Activated T-cell treated with anti-CD3 and anti-CD28 coated beads for 4 hours (primary cell): ENCODE data around the gene RTF1.
"Not testable (repeated sequence)": the region's sequence is repeated elsewhere in the genome, so short reads cannot be mapped to it uniquely, and the experiment has no call there.

Source experiments
- DNase-seq: peaks from one replicate; pipeline ENCODE4 v3.0.0-alpha.2; 2020

The RTF1 gene

DNA sequence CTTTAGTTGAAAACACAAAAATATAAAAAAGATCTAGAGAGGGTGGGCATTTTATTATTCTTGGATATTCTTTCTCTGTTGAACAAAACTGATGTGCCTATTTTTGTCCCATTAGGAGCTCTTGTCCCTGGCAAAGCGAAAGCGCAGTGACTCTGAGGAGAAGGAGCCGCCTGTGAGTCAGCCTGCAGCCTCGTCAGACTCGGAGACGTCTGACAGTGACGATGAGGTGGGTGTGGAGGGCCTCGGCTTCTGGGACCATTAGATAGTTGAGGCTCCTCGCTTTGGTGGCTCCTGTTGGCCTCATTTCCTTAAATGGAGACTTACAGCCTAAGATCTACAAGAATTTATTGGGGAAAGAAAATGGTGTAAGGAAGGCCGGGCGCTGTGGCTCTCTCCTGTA is 21.3 kb downstream of the RTF1 start:
- DNase-seq: no peak

DNA sequence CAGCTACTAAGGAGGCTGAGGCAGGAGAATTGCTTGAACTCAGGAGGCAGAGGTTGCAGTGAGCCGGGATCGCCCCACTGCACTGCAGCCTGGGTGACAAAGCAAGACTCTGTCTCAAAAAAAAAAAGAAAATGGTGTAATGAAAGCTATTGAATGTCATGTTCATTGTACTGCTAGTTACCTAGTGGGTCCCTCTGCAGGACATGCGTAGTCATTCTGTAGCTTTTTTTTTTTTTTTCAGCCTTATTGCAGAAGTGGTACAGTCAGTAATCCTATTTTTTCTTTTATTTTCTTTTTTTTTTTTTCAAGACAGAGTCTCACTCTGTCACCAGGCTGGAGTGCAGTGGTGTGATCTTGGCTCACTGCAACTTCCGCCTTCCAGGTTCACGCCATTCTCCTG is 21.9 kb downstream of the RTF1 start:
- DNase-seq: not testable (repeated sequence)

DNA sequence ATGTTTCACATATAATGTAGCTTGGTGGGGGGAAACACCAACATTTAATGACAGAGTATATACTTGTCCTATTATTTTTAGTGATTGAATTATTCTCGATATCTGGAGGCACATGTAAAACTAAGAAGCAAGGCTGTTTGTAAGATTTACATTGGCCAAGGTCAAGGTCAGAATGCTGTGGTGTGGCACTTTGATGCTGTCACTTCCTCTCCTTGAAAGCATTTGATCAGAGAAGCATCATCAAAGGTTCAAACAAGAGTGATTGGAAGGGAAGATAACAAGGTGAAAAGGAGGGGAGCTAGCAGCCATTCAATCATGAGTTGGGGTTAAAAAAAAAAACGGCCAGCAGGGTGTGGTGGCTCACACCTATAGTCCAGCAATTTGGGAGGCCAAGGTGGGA is 26.4 kb downstream of the RTF1 start:
- DNase-seq: no peak

DNA sequence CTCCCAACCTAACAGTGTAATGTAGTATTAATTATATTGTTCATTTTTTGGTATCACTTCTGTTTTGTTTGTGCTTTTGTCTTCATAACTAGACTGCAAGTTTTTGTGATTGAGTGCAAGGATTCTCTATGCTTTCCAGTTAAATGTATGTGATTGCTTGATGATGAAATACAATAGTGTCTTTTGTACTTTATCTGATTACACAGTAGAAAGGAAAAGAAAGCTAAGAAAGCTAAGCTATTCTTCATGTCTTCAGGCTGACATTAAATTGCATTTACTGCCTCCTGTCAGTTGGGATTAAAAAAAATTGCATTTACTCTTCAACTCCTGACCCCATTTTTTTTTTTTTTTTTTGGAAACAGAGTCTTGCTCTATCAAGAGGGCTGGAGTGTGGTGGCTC is 28.5 kb downstream of the RTF1 start:
- DNase-seq: no peak

DNA sequence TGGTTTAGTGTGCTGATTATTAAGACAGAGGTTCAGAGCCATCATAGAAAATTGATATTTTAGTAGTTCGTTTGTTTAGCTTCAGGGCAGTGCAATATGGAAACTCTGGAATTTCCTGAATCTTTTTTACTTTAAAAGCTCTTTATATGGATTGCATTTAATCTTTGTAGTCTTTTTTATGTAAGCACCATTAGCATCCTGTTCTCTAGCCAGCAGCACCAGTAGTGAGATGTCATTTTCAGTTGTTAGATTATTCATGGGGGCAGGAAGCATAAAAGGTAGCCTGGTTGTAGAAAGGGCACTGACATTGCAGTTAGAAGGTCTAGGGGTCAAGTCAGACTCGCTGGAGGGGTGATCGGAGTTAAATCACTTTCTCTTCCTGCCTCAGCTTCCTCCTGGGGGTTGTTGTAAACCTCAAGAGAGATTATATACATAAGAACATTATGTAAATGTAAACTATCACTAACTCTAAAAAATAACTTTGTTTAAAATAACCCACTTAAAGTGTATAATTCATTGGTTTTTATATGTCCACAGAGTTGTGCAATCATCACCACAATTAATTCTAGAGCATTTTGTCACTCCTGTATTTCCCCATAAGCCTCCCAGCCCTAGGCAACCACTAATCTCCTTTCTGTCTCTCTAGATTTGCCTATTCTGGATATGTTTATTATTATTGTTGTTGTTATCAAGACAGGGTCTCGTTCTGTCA is 45.3 kb downstream of the RTF1 start:
- no peak for DNase-seq

DNA sequence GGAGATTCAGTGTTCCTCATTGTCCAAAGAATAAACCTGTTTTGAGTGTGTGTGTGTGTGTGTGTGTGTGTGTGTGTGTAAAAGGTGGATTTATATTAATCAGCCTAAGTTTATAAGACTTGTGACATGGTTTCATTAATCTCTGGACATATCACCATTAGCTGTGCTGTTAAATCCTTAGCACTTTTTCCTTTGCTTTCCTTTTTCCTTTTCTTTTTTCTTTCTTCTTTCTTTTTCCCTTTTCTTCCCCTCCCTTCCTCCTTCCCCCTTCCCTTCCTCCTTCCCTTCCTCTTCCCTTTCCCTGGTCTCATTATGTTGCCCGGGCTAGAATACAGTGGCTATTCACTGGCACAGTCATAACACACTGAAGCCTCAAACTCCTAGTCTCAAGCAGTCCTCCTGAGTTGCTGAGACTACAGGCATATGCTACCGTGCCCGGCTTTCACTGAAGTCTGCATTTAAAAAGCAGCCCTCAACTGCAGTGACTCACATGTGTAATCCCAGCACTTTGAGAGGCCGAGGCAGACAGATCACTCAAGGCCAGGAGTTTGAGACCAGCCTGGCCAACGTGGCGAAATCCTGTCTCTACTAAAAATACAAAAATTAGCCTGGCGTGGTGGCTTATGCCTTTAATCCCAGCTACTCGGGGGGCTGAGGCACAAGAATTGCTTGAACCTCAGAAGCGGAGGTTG is 48.1 kb downstream of the RTF1 start:
- no peak for DNase-seq

DNA sequence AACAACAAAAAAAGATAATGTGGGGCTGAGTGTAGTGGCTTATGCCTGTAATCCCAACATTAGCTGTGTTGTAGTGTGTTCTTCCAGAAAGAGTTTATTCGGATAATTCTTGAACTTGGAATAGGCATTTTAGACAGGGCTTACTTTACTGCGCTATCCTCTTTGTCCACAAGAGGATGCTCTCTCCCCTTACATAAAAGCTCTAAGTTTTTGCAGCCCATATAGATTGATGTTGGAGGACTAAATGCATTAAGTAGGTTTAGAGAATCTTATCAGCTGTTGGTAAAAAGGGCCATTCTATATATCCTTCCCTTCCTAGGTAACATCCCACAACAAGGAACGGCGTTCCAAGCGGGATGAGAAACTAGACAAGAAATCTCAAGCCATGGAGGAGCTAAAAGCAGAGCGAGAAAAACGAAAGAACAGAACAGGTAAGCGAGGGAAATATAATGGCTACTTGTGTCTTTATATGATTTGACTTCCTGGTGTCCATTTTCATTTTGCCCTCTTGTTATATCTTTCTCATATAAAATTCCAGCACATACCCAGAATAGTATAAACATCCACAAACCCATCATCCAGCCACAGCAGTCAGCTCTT is 49.0 kb downstream of the RTF1 start:
- DNase-seq: no peak

DNA sequence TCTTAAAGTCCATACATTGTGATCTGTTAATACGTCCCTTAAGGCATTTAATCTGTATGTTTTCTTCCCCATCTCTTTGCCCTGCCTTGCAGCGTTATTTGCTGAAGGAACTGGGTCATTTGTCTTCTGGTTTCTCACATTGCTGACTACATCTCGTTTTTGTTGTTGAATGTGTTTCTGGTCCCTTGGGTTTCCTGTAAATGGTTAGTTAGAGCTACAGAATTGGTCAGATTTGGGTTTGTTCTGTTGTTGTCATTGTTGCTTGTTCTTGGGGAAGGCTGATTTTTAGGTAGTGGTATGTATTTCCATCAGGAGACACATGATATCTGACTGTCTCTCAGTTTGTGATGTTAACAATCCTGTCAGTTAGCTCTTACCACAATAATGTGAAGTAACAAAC is 49.8 kb downstream of the RTF1 start:
- no peak for DNase-seq

DNA sequence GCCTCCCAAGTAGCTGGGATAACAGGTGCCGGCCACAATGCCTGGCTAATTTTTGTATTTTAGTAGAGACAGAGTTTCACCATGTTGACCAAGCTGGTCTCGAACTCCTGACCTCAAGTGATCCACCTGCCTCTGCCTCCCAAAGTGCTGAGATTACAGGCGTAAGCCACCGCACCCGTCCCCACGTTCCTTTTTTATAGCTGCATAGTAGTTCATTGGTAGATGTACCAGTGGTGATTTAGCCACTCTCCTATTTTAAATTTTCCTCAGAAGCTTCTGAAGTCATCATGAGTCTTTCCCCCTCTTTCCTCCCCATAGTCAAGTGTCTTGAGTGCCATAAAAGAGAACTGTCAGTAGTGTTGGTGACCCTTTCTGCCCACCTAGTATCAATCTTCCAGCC is 52.7 kb downstream of the RTF1 start:
- not testable (repeated sequence) for DNase-seq

DNA sequence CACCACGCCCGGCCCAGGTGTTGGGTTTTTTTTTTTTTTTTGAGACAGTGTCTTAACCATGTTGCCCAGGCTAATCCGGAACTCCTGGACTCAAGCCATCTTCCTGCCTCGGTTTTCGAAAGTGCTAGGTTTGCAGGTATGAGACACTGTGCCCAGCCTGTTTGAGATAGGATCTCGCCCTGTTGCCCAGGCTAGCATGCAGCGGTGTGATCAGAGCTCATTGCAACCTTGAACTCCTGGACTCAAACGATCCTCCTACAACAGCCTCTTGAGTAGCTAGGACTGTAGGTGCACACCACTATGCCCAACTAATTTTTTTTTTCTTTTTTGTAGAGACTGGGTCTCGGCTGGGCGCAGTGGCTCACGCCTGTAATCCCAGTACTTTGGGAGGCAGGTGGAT is 56.5 kb downstream of the RTF1 start:
- DNase-seq: no peak

DNA sequence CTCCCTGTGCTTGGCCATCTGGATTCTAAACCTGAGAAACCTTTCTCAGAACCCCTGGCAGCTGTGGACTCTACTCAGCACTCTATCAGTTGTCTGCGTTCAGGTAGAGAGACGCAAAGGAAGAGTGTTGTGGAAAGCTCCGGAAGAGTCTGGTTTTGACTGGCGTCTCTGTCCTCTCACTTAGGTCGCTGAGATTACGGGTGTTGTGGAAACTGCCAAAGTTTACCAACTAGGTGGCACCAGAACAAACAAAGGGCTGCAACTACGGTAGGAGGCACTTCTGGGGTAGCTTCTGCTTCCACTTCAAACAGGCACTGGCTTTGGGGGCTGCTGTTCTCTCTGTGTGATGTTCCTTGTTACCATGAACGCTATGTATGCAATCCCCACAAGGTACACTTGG is 57.5 kb downstream of the RTF1 start:
- no peak for DNase-seq

DNA sequence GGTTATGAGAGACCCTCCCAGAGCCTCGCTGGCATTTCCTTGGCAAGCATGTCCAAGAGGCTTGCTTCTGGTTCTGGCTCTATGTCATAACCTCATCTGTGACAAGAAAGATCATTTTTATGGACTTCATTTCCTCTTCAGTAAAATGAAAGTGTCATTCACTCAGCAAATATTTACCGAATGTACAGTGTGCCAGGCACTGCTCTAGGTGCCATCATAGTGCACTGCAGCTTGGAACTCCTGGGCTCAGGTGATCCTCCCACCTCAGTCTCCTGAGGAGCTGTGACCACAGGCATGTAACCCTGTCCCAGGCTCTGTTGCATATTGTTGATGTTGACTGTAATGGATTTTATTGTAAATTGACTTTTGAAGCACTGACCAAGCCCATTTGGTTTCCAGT is 58.0 kb downstream of the RTF1 start:
- DNase-seq: no peak

DNA sequence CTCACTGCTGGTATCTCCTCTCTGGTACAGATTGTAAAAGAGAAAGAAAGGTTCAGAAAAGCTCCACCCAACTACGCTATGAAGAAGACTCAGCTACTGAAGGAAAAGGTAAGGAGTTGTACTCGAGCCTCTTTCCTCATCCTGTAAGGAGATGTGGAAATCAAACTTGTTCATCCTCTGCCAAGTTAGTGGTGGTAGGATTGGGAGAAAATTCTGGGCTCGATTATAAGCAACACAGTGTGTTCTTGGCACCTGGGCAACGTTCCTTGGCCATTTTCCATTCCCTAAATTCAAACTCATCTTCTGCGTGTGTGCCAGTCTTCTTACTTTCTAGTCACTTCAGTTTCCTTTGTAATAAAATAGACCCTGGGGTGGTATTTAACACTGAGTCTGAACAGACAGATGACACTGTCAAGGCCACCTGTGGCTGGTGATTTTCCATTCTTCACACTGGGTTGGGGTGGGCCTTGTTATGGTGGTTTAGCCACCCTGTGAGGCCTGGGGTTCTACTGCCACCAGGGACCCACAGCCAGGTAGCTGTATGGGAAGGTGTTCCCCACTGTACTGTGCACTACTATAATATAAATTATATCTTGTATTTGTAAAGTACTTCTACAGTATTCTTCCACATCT is 59.6 kb downstream of the RTF1 start:
- no peak for DNase-seq

DNA sequence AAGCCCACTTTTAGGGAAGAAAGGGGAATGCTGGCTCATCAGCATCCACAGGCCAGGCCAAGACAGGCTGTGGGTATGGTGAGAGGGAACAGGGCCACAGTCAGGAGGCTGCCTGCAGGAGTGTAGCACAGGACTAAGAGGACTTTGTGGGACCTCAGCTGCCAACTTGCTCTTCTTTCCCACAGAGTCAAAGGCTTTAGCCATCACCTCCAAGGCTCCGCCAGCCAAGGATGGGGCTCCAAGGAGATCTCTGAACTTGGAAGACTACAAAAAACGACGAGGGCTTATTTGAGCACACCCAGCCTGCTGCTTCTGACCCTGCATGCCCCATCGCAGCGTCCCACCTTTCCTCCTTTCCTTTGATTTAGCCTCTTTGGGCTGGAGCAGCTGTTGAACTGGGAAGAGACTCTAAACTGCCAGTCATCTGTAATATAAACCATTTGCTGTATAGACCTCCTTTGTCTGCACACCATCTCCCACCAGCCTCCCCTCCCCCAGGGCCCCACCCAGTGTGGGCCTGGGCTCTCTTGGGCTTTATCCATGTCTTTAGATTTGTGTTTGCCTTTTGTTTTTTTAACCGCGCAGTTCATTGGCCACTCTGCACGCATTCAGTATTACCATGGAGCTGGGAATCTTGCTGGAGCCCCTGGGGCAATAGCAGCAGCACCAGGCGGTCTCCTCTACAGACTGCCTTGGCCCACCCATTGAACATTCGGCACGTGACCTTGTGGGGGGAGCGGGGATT is 63.7 kb downstream of the RTF1 start:
- no peak for DNase-seq

DNA sequence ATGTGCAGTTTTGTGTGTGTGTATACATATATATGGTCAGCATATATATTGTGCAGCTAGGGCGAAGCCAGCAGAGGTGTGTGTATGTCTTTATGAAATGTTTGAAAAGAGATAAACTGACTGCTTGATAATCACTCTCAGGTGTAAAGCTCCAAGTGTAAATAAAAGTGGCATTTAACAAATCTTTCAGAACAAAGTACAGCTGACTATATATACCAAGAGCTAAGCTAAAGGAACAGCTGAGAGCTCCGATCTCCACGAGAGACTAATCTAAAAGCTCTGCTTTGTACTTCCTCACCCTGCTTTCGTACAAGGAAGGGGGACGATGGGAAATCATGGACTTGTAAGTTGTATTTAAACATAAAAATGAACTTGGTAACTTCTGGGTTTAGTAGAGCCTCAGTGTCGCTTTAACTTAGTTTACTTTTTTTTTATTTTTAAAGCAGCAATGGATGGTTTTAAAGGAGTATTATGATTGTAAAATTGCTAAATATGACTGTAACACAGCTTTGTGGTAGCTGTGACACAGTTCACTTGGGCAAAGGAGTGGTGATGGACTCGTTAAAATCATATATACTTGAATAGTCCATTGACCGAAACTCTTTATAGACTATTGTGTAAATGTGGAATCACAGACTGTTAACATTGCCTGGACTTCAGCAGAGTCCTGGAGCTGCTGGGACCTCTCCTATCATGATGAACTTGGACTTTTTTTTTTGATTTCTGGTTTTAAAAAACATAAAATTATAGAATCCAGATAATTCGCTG is 65.4 kb downstream of the RTF1 start:
- no peak for DNase-seq

DNA sequence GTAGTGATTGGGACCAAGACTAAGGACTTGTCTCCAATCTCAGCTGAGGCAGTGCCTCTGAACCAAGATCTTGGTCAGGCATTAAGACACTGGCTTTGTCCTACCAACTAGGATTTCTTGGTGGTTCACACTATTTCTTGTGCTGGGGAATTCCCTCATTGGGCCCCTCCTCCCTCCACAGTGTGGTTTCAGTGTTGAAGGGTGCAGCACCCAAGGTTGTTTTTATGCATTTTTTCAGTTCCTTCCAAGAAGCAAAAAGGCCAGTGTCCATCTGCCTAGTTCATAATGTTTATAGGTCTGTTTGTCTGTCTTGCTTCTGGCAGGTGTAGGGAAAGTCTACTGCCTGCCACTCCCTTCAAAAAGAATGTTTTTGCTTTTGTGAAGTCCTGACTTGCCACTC is 66.2 kb downstream of the RTF1 start:
- DNase-seq: no peak

DNA sequence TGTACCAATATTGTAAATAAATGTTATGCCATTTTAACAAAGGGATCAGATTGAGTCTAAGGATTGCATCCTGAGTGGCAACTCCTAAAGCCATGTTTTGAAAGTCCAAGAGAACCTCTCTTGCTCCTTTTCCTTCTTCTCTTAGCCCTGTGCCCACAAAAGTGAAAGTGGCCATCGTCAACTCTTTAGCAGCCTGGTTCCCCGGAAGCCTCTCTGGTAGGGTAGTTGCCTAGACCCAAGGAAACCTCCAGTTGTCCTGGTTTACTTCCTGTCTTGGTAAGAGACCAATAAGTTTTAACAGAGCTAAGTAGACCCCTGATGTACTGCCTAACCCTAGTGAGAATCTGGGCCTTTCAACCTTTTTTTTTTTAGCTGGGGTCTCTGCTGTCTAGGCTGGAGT is 66.6 kb downstream of the RTF1 start:
- no peak for DNase-seq

DNA sequence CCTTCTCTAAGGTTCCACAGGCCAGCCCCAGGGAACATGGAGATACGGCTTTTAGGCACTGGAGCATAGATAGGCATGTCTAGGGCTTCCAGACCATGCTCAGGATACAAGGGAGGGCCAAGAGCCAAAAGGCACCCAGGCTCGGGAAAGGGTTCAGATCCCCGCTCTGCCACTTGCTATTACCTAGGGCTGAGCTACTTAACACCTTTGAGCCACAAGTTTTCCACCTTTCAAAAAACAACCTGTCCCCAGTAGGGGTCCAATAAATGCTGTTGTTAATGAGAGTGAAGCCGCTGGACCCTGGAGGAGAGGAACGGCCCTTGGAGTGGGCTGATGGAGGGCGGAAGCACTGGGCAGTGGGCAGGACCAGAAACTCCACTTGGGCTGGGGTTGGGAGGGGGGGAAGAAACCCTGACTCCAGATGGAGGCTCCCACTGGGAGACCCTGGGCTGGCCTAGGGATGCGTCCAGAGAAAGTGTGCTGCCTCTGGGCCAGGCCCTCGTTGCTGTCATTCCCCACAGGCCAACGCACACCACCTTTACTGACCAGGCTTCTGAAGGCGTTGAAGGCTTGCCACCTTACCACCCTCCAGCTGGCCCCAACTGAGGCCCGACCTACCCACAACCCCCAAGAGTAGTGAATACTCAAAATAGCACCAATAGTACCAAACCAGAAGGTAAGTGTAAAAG is 68.2 kb downstream of the RTF1 start:
- DNase-seq: no peak

DNA sequence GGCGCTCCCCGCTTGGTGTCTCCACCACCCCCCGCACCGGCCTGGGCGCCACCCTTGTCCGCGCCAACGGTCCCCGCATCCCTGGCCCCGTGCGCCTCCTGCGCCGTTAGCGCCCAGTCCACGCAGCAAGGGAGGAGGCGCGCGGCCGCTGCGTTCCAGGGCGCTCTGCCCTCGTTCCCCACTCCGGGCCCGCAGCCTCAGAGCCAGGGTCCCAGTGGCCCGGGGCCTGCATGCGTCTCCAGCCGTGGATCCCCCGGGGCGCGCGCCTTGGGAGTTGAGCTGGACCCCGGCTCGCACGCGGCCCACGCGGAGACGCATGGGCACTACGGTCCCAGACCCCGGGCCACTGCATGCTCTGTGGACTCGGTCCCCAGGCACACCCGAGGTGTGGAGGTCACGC is 69.4 kb downstream of the RTF1 start:
- DNase-seq: no peak

DNA sequence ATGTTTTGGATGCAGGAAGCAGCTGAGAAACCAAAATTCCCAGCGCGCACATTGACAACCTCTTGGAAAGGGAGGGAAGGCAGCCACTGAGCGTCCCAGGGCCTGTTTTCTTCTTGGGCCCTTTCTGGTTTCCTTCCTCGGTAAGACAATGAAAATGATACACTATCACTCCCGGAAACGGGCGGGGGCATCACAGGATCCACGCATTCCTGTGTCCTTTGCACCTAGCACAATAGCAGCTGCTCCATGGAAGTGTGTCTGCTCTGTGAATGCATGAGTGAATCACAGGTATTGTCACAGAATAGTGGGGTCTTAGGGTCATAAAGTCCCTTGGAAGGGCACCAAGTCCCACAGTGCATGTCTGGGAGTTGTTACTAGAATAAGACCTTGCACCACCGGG is 70.5 kb downstream of the RTF1 start:
- DNase-seq: no peak

DNA sequence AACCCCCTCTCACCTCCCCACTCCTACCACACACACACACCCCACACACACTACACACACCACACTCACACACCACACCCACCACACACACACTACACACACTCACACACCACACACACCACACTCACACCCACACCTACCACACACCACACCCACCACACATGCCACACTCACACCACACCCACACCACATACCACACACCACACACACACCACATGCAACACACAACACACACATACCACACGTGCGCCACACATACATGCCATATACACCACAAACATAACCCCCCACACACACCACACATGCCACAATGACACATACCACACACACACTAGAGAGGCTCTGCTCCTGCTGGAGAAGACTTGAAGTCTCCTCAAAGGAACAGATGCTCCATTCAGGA is 70.9 kb downstream of the RTF1 start:
- DNase-seq: no peak

DNA sequence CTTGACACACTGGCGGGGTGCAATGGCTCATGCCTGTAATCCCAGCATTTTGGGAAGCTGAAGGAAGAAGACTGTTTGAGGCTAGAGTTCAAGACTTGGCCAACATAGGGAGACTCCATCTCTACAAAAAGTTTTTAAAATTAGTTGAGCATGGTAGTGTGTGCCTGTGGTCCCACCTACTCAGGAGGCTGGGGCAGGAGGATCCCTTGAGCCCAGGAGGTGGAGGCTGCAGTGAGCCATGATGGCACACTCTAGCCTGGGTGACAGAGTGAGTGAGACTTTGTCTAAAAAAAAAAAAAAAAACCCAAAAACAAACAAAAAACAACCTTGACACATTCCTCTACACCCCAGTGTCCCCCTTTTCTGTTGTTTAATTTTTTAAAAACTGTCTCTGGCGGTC is 72.7 kb downstream of the RTF1 start:
- DNase-seq: no peak
